Neural progenitor cell (in vitro differentiated cells): ENCODE results near the gene TMEM45B. TPM values are rescaled to one million over a fixed set of nuclear protein-coding genes. Genes with fewer than 3 reads are reported as not detected.
"Not testable (repeated sequence)": the region's sequence is repeated elsewhere in the genome, so short reads cannot be mapped to it uniquely, and the experiment has no call there.

ENCODE experiments used
- DNase-seq: peaks from one replicate; pipeline ENCODE4 v3.0.0-alpha.2; 2016; ENCODE audit warnings: low spot score
- H2AFZ ChIP-seq: fragments of 200-600 bp; sonication (generic); replicated peaks from 2 replicates; pipeline ENCODE4 v1.6.1; 2016; ENCODE audit warnings: antibody characterized with exemption
- H3F3A ChIP-seq: fragments of 200-600 bp; sonication (generic); 2 replicates; pipeline ENCODE4 v1.6.1; 2016; ENCODE audit warnings: antibody characterized with exemption, low read depth
- H3K27ac ChIP-seq: fragments of 200-600 bp; sonication (generic); 2 replicates; pipeline ENCODE4 v1.5.1; 2016; ENCODE audit warnings: mild to moderate bottlenecking
- H3K27me3 ChIP-seq: fragments of 200-600 bp; sonication (generic); 2 replicates; pipeline ENCODE4 v1.6.1; 2016; ENCODE audit warnings: mild to moderate bottlenecking, moderate library complexity
- H3K36me3 ChIP-seq: fragments of 200-600 bp; sonication (generic); 2 replicates; pipeline ENCODE4 v1.5.1; 2016
- H3K4me1 ChIP-seq: fragments of 200-600 bp; sonication (generic); 2 replicates; pipeline ENCODE4 v1.6.1; 2016; ENCODE audit warnings: mixed run types
- H3K4me2 ChIP-seq: fragments of 200-600 bp; sonication (generic); 2 replicates; pipeline ENCODE4 v1.6.1; 2016
- H3K4me3 ChIP-seq: fragments of 200-600 bp; sonication (generic); 2 replicates; pipeline ENCODE4 v1.5.1; 2016
- H3K79me2 ChIP-seq: fragments of 200-600 bp; sonication (generic); 2 replicates; pipeline ENCODE4 v1.6.1; 2016; ENCODE audit warnings: low read depth
- H3K9ac ChIP-seq: fragments of 200-600 bp; sonication (generic); 2 replicates; pipeline ENCODE4 v1.6.1; 2016
- H3K9me3 ChIP-seq: fragments of 200-600 bp; sonication (generic); 2 replicates; pipeline ENCODE4 v1.5.1; 2016; ENCODE audit warnings: low read depth
- H4K20me1 ChIP-seq: fragments of 200-600 bp; sonication (generic); 2 replicates; pipeline ENCODE4 v1.6.1; 2016; ENCODE audit warnings: low read depth
- H3K27ac Mint-ChIP-seq: 3 replicates; pipeline ENCODE4 v1.8.0; 2021; ENCODE audit warnings: mixed read lengths
- H3K27me3 Mint-ChIP-seq: 2 replicates; pipeline ENCODE4 v1.8.0; 2022; ENCODE audit warnings: low read depth, mild to moderate bottlenecking, inconsistent platforms, moderate library complexity, mixed read lengths; ENCODE audit not compliant: insufficient read depth
- H3K36me3 Mint-ChIP-seq: 3 replicates; pipeline ENCODE4 v1.8.0; 2021; ENCODE audit warnings: mixed read lengths
- H3K4me1 Mint-ChIP-seq: 3 replicates; pipeline ENCODE4 v1.8.0; 2021; ENCODE audit warnings: mixed read lengths
- H3K4me3 Mint-ChIP-seq: 3 replicates; pipeline ENCODE4 v1.8.0; 2021; ENCODE audit warnings: mild to moderate bottlenecking, moderate library complexity, mixed read lengths
- H3K9me3 Mint-ChIP-seq: 3 replicates; pipeline ENCODE4 v1.8.0; 2020; ENCODE audit warnings: mixed read lengths
- EZH2 ChIP-seq: fragments of 200-600 bp; sonication (generic); IDR thresholded peaks from 2 replicates; pipeline ENCODE4 v1.6.1; 2017; ENCODE audit warnings: antibody characterized with exemption, mild to moderate bottlenecking, moderate library complexity
- EZH2phosphoT487 ChIP-seq: fragments of 200-600 bp; sonication (generic); IDR thresholded peaks from 2 replicates; pipeline ENCODE4 v1.6.1; 2017; ENCODE audit warnings: antibody characterized with exemption
- total RNA-seq: library from RNA; depleted of rRNA; stranded (reverse); fragments of >200 nt; gene quantifications from 2 replicates; pipeline ENCODE4 v1.2.3, GENCODE V29; 2015; ENCODE audit warnings: low replicate concordance
- TF ChIP-seq, protein P1 (sequence below): fragments of 200-600 bp; sonication (generic); IDR thresholded peaks from 2 replicates; pipeline ENCODE4 v1.5.1; 2017; ENCODE audit warnings: antibody characterized with exemption, mild to moderate bottlenecking

Gene TMEM45B
- total RNA-seq, 1 donor from 2014 or later: not detected

DNA sequence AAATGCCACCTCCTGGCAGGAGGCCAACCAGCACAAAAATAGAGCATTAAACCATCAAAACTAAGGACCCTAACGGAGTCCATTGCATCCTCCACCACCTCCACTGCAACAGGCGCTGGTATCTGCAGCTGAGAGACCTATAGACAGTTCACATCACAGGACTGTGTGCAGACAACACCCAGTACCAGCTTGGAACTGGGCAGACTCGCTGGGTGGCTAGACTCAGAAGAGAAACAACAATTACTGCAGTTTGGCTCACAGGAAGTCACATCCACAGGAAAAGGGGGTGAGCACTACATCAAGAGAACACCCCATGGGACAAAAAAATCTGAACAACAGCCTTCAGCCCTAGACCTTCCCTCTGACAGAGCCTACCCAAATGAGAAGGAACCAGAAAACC lies 11.6 kb upstream of the TMEM45B start:
- Histone ChIP-seq H3K36me3 (no peaks in the 10 kb centered on the region), H4K20me1 (no peaks in the 10 kb centered on the region), H3K9me3 (no peaks in the 10 kb centered on the region), H3K79me2 (no peaks in the 10 kb centered on the region), H3K4me3 (no peak overlapping the region), H3K4me1 (no peaks in the 10 kb centered on the region), H3K9ac (no peak overlapping the region), H3K27me3 (no peaks in the 10 kb centered on the region), H3K27ac (no peak overlapping the region), H2AFZ (peak overlapping the region; percentile 68), H3K4me2 (no peak overlapping the region), H3F3A (no peaks in the 10 kb centered on the region)
- TF ChIP-seq EZH2phosphoT487: no peak
- no peak for TF ChIP-seq EZH2
- TF ChIP-seq, protein P1, sequence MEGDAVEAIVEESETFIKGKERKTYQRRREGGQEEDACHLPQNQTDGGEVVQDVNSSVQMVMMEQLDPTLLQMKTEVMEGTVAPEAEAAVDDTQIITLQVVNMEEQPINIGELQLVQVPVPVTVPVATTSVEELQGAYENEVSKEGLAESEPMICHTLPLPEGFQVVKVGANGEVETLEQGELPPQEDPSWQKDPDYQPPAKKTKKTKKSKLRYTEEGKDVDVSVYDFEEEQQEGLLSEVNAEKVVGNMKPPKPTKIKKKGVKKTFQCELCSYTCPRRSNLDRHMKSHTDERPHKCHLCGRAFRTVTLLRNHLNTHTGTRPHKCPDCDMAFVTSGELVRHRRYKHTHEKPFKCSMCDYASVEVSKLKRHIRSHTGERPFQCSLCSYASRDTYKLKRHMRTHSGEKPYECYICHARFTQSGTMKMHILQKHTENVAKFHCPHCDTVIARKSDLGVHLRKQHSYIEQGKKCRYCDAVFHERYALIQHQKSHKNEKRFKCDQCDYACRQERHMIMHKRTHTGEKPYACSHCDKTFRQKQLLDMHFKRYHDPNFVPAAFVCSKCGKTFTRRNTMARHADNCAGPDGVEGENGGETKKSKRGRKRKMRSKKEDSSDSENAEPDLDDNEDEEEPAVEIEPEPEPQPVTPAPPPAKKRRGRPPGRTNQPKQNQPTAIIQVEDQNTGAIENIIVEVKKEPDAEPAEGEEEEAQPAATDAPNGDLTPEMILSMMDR: no peak
- no peaks in the 10 kb centered on the region for H3K36me3 Mint-ChIP-seq
- DNase-seq: no peak
- no peak overlapping the region for H3K27ac Mint-ChIP-seq
- peaks cover 9% of the 10 kb centered on the region for H3K9me3 Mint-ChIP-seq
- peaks cover 6% of the 10 kb centered on the region for H3K4me1 Mint-ChIP-seq
- no peak overlapping the region for H3K4me3 Mint-ChIP-seq
- peaks cover 4% of the 10 kb centered on the region for H3K27me3 Mint-ChIP-seq

DNA sequence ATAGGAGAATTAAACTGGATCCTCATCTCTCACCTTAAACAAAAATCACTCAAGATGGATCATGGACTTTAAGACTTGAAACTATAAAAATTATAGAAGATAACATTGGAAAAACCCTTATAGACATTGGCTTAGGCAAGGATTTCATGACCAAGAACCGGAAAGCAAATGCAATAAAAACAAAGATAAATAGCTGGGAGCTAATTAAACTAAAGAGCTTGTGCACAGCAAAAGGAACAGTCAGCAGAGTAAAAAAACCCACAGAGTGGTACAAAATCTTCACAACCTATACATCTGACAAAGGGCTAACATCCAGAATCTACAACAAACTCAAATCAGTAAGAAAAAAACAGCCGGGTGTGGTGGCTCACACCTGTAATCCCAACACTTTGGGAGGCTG lies 7.4 kb upstream of the TMEM45B start:
- not testable (repeated sequence) for H3F3A ChIP-seq, DNase-seq, H3K9me3 ChIP-seq, H3K9ac ChIP-seq, H3K27ac ChIP-seq, H3K4me2 ChIP-seq, H3K27ac Mint-ChIP-seq, H3K36me3 Mint-ChIP-seq, H3K79me2 ChIP-seq, H3K4me3 ChIP-seq, H4K20me1 ChIP-seq, H3K4me3 Mint-ChIP-seq, H3K4me1 Mint-ChIP-seq, H3K27me3 Mint-ChIP-seq, H3K9me3 Mint-ChIP-seq, H2AFZ ChIP-seq, H3K27me3 ChIP-seq, H3K36me3 ChIP-seq, H3K4me1 ChIP-seq

DNA sequence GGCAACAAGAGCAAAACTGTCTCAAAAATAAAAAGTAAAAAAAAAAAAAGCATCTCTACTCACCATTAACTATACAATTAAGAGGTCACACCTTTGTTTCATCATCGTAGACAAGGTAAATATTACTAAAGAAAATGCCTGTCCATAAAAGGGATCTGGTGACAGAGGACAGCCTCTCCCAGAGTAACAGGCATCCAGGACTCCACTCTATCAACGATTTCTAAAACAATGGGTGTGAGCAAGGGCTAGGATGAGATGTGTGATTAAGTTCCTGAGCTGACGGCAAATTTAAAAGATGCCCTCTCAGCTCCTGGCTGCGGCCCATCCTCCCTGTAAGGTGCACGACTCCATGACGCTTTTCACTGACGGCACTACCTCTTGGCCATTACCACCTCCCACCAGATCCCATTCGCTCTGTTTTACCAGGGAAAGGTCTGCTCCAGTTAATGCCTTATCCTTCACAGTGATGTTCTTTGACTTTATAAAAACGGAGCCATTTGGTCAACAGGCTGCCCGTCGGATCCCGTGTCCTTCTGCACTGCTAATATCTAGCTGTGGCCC lies 2.3 kb upstream of the TMEM45B start:
- no peaks in the 10 kb centered on the region for H4K20me1 ChIP-seq
- H3K9me3 ChIP-seq: no peaks in the 10 kb centered on the region
- no peak overlapping the region for H3K4me3 ChIP-seq
- H3K27ac ChIP-seq: no peak overlapping the region
- H3K79me2 ChIP-seq: no peaks in the 10 kb centered on the region
- no peaks in the 10 kb centered on the region for H3K36me3 ChIP-seq
- no peak for DNase-seq
- no peak overlapping the region for H3K9ac ChIP-seq
- TF ChIP-seq, protein P1: no peak
- TF ChIP-seq EZH2 (no peak), EZH2phosphoT487 (no peak)
- peaks cover 7% of the 10 kb centered on the region for H3K27me3 Mint-ChIP-seq
- no peaks in the 10 kb centered on the region for H3K4me1 Mint-ChIP-seq
- H3K9me3 Mint-ChIP-seq: peaks cover 3% of the 10 kb centered on the region
- H3K4me3 Mint-ChIP-seq: no peak overlapping the region
- H3K4me2 ChIP-seq: no peak overlapping the region
- H3K27ac Mint-ChIP-seq: no peak overlapping the region
- no peaks in the 10 kb centered on the region for H3K36me3 Mint-ChIP-seq
- no peaks in the 10 kb centered on the region for H3F3A ChIP-seq
- H3K27me3 ChIP-seq: peaks cover 54% of the 10 kb centered on the region
- H3K4me1 ChIP-seq: no peaks in the 10 kb centered on the region
- no peak overlapping the region for H2AFZ ChIP-seq

DNA sequence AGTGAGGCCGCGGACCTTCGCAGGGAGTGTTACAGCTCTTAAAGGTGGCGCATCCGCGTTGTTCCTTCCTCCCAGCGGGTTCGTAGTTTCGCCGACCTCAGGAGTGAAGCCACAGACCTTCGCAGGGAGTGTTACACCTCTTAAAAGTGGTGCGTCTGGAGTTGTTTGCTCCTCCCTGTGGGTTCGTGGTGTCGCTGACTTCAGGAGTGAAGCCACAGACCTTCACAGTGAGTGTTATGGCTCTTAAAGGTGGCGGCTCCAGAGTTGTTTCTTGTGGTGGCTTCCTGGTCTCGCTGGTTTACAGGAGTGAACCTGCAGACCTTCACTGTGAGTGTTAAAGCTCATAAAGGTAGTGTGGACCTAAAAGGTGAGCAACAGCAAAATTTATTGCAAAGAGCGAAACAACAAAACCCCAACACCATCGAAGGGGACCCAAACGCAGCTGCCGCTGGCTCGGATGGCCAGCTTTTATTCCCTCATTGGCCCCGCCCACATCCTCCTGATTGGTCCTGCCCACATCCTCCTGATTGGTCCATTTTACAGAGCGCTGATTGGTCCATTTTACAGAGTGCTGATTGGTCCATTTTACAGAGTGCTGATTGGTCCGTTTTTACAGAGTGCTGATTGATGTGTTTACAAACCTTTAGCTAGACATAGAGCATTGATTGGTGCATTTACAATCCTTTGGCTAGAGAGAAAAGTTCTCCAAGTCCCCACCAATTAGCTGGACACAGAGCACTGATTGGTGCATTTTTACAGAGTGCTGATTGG lies 1.2 kb upstream of the TMEM45B start:
- Histone ChIP-seq H3K4me2 (no peak overlapping the region), H3K79me2 (no peaks in the 10 kb centered on the region), H3K27me3 (peaks cover 65% of the 10 kb centered on the region), H3K9ac (no peak overlapping the region), H4K20me1 (no peaks in the 10 kb centered on the region), H3K36me3 (no peaks in the 10 kb centered on the region), H3K4me1 (no peaks in the 10 kb centered on the region), H2AFZ (no peak overlapping the region), H3K9me3 (no peaks in the 10 kb centered on the region), H3K4me3 (no peak overlapping the region), H3F3A (no peaks in the 10 kb centered on the region), H3K27ac (no peak overlapping the region)
- Mint-ChIP-seq H3K36me3 (no peaks in the 10 kb centered on the region), H3K27ac (no peak overlapping the region), H3K9me3 (peaks cover 3% of the 10 kb centered on the region), H3K27me3 (peaks cover 7% of the 10 kb centered on the region), H3K4me3 (no peak overlapping the region), H3K4me1 (no peaks in the 10 kb centered on the region)
- no peak for TF ChIP-seq EZH2
- no peak for TF ChIP-seq EZH2phosphoT487
- TF ChIP-seq, protein P1: no peak
- peak; percentile 6 for DNase-seq
